Naive B cell (primary cell): Measurements from ENCODE around the gene OR5H6. TPM values are rescaled to one million over a fixed set of nuclear protein-coding genes. Genes with fewer than 3 reads are reported as not detected.
"Not testable (repeated sequence)": the region's sequence is repeated elsewhere in the genome, so short reads cannot be mapped to it uniquely, and the experiment has no call there.

Experiments used
- ATAC-seq, 2 donors: fragments of 150-1000 bp; cut with Tn5 transposase; 2 replicates each; pipeline ENCODE4 v1.10.0; 2021; ENCODE audit warnings: low read depth in 2 of 2, mild to moderate bottlenecking in 2 of 2, moderate library complexity in 2 of 2
- DNase-seq: peaks from one replicate; pipeline ENCODE4 v3.0.0; 2022
- H3K27ac Mint-ChIP-seq, 6 donors: one replicate each; pipeline ENCODE4 v1.8.0; 2020 to 2022; ENCODE audit warnings: mild to moderate bottlenecking in 6 of 6, mixed read lengths in 6 of 6, moderate library complexity in 5 of 6, inconsistent platforms in 2 of 6
- H3K27me3 Mint-ChIP-seq, 3 donors: one replicate each; pipeline ENCODE4 v1.8.0; 2021 to 2022; ENCODE audit warnings: mixed read lengths in 3 of 3, mild to moderate bottlenecking in 1 of 3
- H3K36me3 Mint-ChIP-seq, 2 donors: one replicate each; pipeline ENCODE4 v1.8.0; 2020 to 2022; ENCODE audit warnings: mixed read lengths in 2 of 2, inconsistent platforms in 1 of 2, mild to moderate bottlenecking in 1 of 2
- H3K4me1 Mint-ChIP-seq, 3 donors: one replicate each; pipeline ENCODE4 v1.8.0; 2020 to 2022; ENCODE audit warnings: mixed read lengths in 3 of 3, inconsistent platforms in 1 of 3, mild to moderate bottlenecking in 1 of 3, moderate library complexity in 1 of 3
- H3K4me3 Mint-ChIP-seq, 8 donors: one replicate each; pipeline ENCODE4 v1.8.0; 2020 to 2022; ENCODE audit warnings: mild to moderate bottlenecking in 8 of 8, mixed read lengths in 8 of 8, moderate library complexity in 8 of 8, inconsistent platforms in 2 of 8
- H3K9me3 Mint-ChIP-seq, 7 donors: one replicate each; pipeline ENCODE4 v1.8.0; 2020 to 2022; ENCODE audit warnings: mixed read lengths in 7 of 7, mild to moderate bottlenecking in 5 of 7, inconsistent platforms in 2 of 7, moderate library complexity in 1 of 7
- polyA plus RNA-seq, 6 donors: library from polyadenylated mRNA; unstranded; fragments of 300-500 nt; fragmentation: Illumina TruSeq; gene quantifications; one replicate each; pipeline ENCODE4 v1.2.3, GENCODE V29; 2021; ENCODE audit warnings: low read depth in 6 of 6

OR5H6 gene
- polyA plus RNA-seq, result not detected

DNA sequence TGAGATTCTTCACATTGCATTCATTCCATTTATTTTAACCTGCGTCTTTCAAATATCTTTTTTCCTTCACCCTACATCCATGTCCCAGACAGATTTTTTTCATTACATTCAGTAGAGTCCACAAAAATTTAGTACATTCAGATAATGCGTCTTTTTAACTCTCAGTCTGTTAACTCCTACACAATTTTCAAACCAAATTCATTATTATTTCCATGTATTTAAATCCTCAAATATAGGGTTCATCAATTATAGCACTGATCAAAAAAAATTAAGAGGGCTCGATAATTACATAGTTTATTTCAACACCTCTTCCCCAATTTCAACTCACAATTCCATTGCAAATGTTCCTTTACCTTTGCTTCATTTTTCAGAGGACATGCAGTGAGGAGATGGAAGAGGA is at the start of gene OR5H6:
TSS of gene OR5H6 (plus strand) at position 301 of the 400 bp plus-strand sequence. CDS start at position 390, 89 bp downstream.
- Mint-ChIP-seq H3K4me1 (no peaks in the 10 kb centered on the region), H3K27me3 (no peaks in the 10 kb centered on the region), H3K27ac (no peak within 1 kb of the TSS), H3K9me3 (peaks cover 0 to 9% (median 1%) of the 10 kb centered on the region in 7 donors), H3K4me3 (no peak within 1 kb of the TSS), H3K36me3 (no peaks in the 10 kb centered on the region)
- ATAC-seq (no peak), DNase-seq (no peak)

- Mint-ChIP-seq H3K27ac (no peak overlapping the region), H3K4me1 (no peaks in the 10 kb centered on the region), H3K36me3 (no peaks in the 10 kb centered on the region), H3K9me3 (peaks cover 0 to 8% (median 4%) of the 10 kb centered on the region in 7 donors), H3K4me3 (no peak overlapping the region), H3K27me3 (no peaks in the 10 kb centered on the region)
- DNase-seq (no peak), ATAC-seq (no peak)
These were observed 49.0 kb upstream of the OR5H6 start for GRCh38 chr3:98215051-98215450.

GRCh38 chr3:98223907-98224672 is 40.0 kb upstream of the OR5H6 start:
- ATAC-seq, result no peak
- H3K36me3 Mint-ChIP-seq, result no peaks in the 10 kb centered on the region
- no peaks in the 10 kb centered on the region for H3K4me1 Mint-ChIP-seq
- H3K27ac Mint-ChIP-seq, result no peak overlapping the region
- no peak for DNase-seq
- H3K4me3 Mint-ChIP-seq, result no peak overlapping the region
- peaks cover 0 to 5% (median 0%) of the 10 kb centered on the region in 7 donors for H3K9me3 Mint-ChIP-seq
- H3K27me3 Mint-ChIP-seq, result no peaks in the 10 kb centered on the region

DNA sequence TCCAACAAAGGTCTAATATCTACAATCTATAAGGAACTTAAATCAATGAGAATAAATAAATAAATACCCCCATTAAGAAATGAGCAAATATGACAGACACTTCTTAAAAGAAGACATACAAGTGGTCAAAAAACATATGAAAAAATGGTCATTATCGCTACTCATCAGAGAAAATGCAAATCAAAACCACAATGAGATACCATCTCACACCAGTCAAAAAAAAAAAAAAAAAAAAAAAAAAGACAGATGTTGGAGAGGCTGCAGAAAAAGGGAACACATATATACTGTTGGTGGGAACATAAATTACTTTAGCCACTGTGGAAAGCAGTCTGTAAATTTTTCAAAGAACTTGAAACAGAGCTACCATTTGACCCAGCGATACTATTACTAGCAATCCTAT is 31.6 kb upstream of the OR5H6 start:
- no peak overlapping the region for H3K4me3 Mint-ChIP-seq
- no peak overlapping the region for H3K27ac Mint-ChIP-seq
- H3K4me1 Mint-ChIP-seq, result no peaks in the 10 kb centered on the region
- H3K9me3 Mint-ChIP-seq, result peaks cover 0 to 7% (median 2%) of the 10 kb centered on the region in 7 donors
- no peak for DNase-seq
- H3K36me3 Mint-ChIP-seq, result no peaks in the 10 kb centered on the region
- ATAC-seq, result no peak
- no peaks in the 10 kb centered on the region for H3K27me3 Mint-ChIP-seq

DNA sequence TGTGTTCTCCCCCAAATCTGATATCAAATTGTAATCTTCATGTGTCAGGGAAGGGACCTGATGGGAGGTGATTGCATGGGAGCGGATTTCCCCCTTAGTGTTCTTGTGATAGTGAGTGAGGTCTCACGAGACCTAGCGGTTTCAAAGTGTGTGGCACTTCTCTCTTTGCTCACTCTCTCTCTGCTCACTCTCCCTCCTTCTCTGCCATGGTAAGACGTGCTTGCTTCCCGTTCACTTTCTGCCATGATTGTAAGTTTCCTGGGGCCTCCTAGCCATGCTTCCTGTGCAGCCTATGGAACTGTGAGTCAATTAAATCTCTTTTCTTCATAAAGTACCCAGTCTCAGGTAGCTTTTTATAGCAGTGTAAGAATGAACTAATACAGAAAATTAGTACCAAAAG is 30.6 kb upstream of the OR5H6 start:
- Mint-ChIP-seq H3K4me3 (no peak overlapping the region), H3K4me1 (no peaks in the 10 kb centered on the region), H3K27ac (no peak overlapping the region), H3K27me3 (no peaks in the 10 kb centered on the region), H3K36me3 (no peaks in the 10 kb centered on the region), H3K9me3 (peaks cover 0 to 5% (median 0%) of the 10 kb centered on the region in 7 donors)
- ATAC-seq (no peak), DNase-seq (no peak)

GRCh38 chr3:98240131-98240530 is 23.9 kb upstream of the OR5H6 start:
- Mint-ChIP-seq H3K36me3 (no peaks in the 10 kb centered on the region), H3K27me3 (no peaks in the 10 kb centered on the region), H3K27ac (no peak overlapping the region), H3K4me3 (no peak overlapping the region), H3K9me3 (peaks cover 0 to 8% (median 1%) of the 10 kb centered on the region in 7 donors), H3K4me1 (no peaks in the 10 kb centered on the region)
- DNase-seq (no peak), ATAC-seq (no peak)

DNA sequence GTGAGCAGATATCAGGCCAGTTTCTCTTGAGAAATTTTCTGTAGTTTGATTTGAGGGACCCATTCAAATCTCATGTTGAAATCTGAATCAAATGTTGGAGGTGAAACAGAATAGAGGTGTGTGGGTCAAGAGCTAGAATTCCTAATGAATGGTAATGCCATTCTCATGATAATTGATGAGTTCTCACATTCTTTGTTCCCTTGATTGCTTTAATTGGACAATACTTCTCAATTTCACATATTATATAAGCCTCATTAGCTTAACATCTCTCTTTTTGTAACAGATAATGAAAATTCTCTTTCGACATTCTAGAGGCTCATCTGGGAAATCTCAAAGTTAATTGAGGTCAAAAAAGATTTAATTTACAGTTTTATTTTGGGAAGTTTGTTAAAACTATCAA is 21.9 kb upstream of the OR5H6 start:
- DNase-seq (no peak), ATAC-seq (no peak)
- Mint-ChIP-seq H3K27ac (no peak overlapping the region), H3K4me3 (no peak overlapping the region), H3K4me1 (no peaks in the 10 kb centered on the region), H3K27me3 (no peaks in the 10 kb centered on the region), H3K9me3 (peaks cover 0 to 10% (median 3%) of the 10 kb centered on the region in 7 donors), H3K36me3 (no peaks in the 10 kb centered on the region)

GRCh38 chr3:98243843-98244242 is 20.2 kb upstream of the OR5H6 start:
- H3K36me3 Mint-ChIP-seq, result no peaks in the 10 kb centered on the region
- H3K27me3 Mint-ChIP-seq, result no peaks in the 10 kb centered on the region
- ATAC-seq, result no peak
- no peak overlapping the region for H3K4me3 Mint-ChIP-seq
- no peaks in the 10 kb centered on the region for H3K4me1 Mint-ChIP-seq
- H3K27ac Mint-ChIP-seq, result no peak overlapping the region
- peaks cover 0 to 10% (median 3%) of the 10 kb centered on the region in 7 donors for H3K9me3 Mint-ChIP-seq
- no peak for DNase-seq

DNA sequence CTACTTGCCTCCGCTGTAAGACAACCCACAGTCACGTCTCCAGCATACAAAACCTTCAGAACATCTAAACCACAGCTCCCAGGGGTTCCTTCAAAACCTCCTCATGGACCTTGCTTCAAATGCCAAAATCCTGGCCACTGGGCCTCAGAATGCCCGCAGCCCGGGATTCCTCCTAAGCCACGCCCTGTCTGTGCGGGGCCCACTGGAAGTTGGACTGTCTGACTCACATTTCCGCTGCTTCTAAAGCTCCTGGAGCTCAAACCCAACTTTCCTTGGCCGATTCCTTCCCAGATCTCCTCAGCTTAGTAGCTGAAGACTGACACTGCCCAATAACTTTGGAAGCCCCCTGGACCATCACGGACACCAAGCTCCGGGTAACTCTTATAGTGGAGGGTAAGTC is 17.9 kb upstream of the OR5H6 start:
- H3K27me3 Mint-ChIP-seq, result no peaks in the 10 kb centered on the region
- peaks cover 0 to 10% (median 3%) of the 10 kb centered on the region in 7 donors for H3K9me3 Mint-ChIP-seq

GRCh38 chr3:98256026-98256425 is 8.0 kb upstream of the OR5H6 start:
- not testable (repeated sequence) for DNase-seq, H3K27me3 Mint-ChIP-seq, ATAC-seq, H3K4me1 Mint-ChIP-seq, H3K36me3 Mint-ChIP-seq, H3K27ac Mint-ChIP-seq, H3K4me3 Mint-ChIP-seq
- H3K9me3 Mint-ChIP-seq, result peaks cover 0 to 16% (median 6%) of the 10 kb centered on the region in 7 donors

More for the DNA sequence above, 17.9 kb upstream of the OR5H6 start:
- no peak for DNase-seq
- H3K27ac Mint-ChIP-seq, result no peak overlapping the region
- ATAC-seq, result no peak
- H3K4me3 Mint-ChIP-seq, result no peak overlapping the region
- no peaks in the 10 kb centered on the region for H3K4me1 Mint-ChIP-seq
- no peaks in the 10 kb centered on the region for H3K36me3 Mint-ChIP-seq

GRCh38 chr3:98259707-98260106 is 4.3 kb upstream of the OR5H6 start:
- H3K9me3 Mint-ChIP-seq, result peaks cover 0 to 7% (median 3%) of the 10 kb centered on the region in 7 donors

GRCh38 chr3:98262046-98262445 is 2.0 kb upstream of the OR5H6 start:
- Mint-ChIP-seq H3K4me3 (no peak overlapping the region), H3K27ac (no peak overlapping the region), H3K4me1 (no peaks in the 10 kb centered on the region), H3K9me3 (peaks cover 0 to 7% (median 3%) of the 10 kb centered on the region in 7 donors), H3K36me3 (no peaks in the 10 kb centered on the region), H3K27me3 (no peaks in the 10 kb centered on the region)
- ATAC-seq (no peak), DNase-seq (no peak)

More at GRCh38 chr3:98259707-98260106, 4.3 kb upstream of the OR5H6 start:
- Mint-ChIP-seq H3K4me3 (no peak overlapping the region), H3K27me3 (no peaks in the 10 kb centered on the region), H3K27ac (no peak overlapping the region), H3K36me3 (no peaks in the 10 kb centered on the region), H3K4me1 (no peaks in the 10 kb centered on the region)
- DNase-seq (no peak), ATAC-seq (no peak)

GRCh38 chr3:98269846-98270245 is 5.8 kb downstream of the OR5H6 start:
- Mint-ChIP-seq H3K27ac (no peak overlapping the region), H3K4me3 (no peak overlapping the region), H3K27me3 (no peaks in the 10 kb centered on the region), H3K9me3 (peaks cover 12 to 29% (median 15%) of the 10 kb centered on the region in 7 donors), H3K4me1 (no peaks in the 10 kb centered on the region), H3K36me3 (peaks cover 5 to 15% of the 10 kb centered on the region in 2 donors)
- DNase-seq, result no peak
- no peak for ATAC-seq

DNA sequence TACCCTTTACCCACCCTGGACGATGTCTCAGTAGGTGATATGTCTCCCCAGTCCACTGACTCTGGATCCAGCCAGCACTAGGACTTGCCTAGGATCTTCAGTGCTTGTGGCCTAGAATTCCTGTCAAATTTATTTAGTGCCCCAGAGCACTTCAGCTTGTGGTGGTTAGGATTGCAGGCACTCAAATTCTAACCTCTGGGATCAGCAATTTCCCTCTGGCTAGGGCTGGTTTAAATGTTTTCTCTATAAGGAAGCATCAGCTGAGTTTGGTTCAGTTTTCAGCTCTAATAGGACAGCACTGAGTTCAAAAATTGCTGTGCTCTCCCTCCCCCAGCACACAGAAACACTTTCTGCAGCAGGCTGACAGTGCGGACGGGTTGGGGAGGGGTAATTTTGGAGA is 8.1 kb downstream of the OR5H6 start:
- no peaks in the 10 kb centered on the region for H3K4me1 Mint-ChIP-seq
- H3K27me3 Mint-ChIP-seq, result no peaks in the 10 kb centered on the region
- DNase-seq (no peak), ATAC-seq (no peak)
- H3K4me3 Mint-ChIP-seq, result no peak overlapping the region
- peaks cover 5 to 15% of the 10 kb centered on the region in 2 donors for H3K36me3 Mint-ChIP-seq
- H3K27ac Mint-ChIP-seq, result no peak overlapping the region
- peaks cover 12 to 29% (median 15%) of the 10 kb centered on the region in 7 donors for H3K9me3 Mint-ChIP-seq
